Astrocyte (in vitro differentiated cells and primary cell): ENCODE data around the gene ARFGAP2.

Experiments
- CTCF ChIP-seq: IDR thresholded peaks from 2 replicates; pipeline ENCODE4 v1.5.1; 2011; ENCODE audit warnings: low read depth, mild to moderate bottlenecking, inconsistent platforms, low read length, moderate library complexity; ENCODE audit not compliant: insufficient read depth
- EZH2 ChIP-seq: IDR thresholded peaks from 2 replicates; pipeline ENCODE4 v1.6.1; 2012; ENCODE audit warnings: mild to moderate bottlenecking, low read length, inconsistent platforms; ENCODE audit not compliant: insufficient read depth

- TF ChIP-seq CTCF (no peak), EZH2 (no peak)
Observed at GRCh38 chr11:47139878-47140277, 36.8 kb downstream of the ARFGAP2 start.
